OCI-LY7 (cell line): ENCODE results near the gene BMAL2.

ENCODE experiments used
- CTCF ChIP-seq: fragments of 200-600 bp; sonication (generic); conservative IDR thresholded peaks from 2 replicates; pipeline ENCODE4 v1.5.1; 2014; ENCODE audit warnings: mild to moderate bottlenecking, antibody characterized with exemption, low read length, moderate library complexity, mixed read lengths
- EZH2phosphoT487 ChIP-seq: fragments of 200-600 bp; sonication (generic); IDR thresholded peaks from 2 replicates; pipeline ENCODE4 v1.6.1; 2018; ENCODE audit warnings: low read depth, borderline replicate concordance, mild to moderate bottlenecking, mixed run types, antibody characterized with exemption, low read length, moderate library complexity, mixed read lengths

GRCh38 chr12:27303139-27304111, 29.2 kb upstream of the BMAL2 start:
- TF ChIP-seq CTCF (no peak), EZH2phosphoT487 (no peak)
